Spleen (tissue), 7 donors: ENCODE data around the gene SLC39A11.
"Not testable (repeated sequence)": the region's sequence is repeated elsewhere in the genome, so short reads cannot be mapped to it uniquely, and the experiment has no call there.

Experiments used
- POLR2A ChIP-seq, 3 donors: fragments of 450-650 bp; IDR thresholded peaks; one replicate each; pipeline ENCODE4 v1.5.1; 2017; ENCODE audit warnings: antibody characterized with exemption in 3 of 3, mild to moderate bottlenecking in 1 of 3
- POLR2AphosphoS5 ChIP-seq, 3 donors: sonication (generic); formaldehyde crosslinking; IDR thresholded peaks; one replicate each; pipeline ENCODE4 v1.5.1; 2017; ENCODE audit warnings: antibody characterized with exemption in 3 of 3
- TF ChIP-seq, protein P1 (sequence below), 11 experiments: fragments of 200-600 bp in 7 of 11; fragments of 450-650 bp in 4 of 11; sonication (generic) in 4 of 11; IDR thresholded peaks in 8 of 11; conservative IDR thresholded peaks in 3 of 11; 1 replicate in 7 of 11; 2 replicates in 4 of 11; pipeline versions ENCODE4 v1.4.0 to v1.8.0; 2016 to 2021; ENCODE audit warnings: antibody characterized with exemption in 11 of 11, inconsistent platforms in 4 of 11, mild to moderate bottlenecking in 1 of 11
- donor health status: DM: no; HTN: no; CAD: no; lungs with moderate emphysema.
- donor health status: DM: no; HTN: no; CAD: no.
- donor health status: DM: no; HTN: no; CAD: no.

DNA sequence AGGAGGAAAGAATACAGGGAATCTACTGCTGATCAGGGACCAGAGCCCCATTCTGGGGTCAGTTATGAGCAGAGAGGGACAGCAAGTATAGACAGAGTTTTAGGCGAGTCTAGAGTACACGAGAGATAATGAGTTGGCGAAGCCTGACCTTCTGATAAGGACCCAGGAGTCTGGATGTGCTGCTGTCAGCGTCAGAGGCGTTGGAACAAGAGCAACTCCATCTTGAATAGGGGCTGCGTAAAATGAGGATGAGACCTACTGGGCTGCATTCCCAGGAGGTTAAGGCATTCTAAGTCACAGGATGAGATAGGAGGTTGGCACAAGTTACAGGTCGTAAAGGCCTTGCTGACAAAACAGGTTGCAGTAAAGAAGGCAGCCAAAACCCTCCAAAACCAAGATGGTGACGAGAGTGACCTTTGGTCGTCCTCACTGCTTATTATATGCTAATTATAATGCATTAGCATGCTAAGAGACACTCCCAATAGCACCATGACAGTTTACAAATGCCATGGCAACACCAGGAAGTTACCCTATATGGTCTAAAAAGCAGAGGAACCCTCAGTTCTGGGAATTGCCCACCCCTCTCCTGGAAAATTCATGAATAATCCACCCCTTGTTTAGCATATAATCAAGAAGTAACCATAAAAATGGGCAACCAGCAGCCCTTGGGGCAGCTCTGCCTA, 330.5 kb downstream of the SLC39A11 start:
- TF ChIP-seq, protein P1, sequence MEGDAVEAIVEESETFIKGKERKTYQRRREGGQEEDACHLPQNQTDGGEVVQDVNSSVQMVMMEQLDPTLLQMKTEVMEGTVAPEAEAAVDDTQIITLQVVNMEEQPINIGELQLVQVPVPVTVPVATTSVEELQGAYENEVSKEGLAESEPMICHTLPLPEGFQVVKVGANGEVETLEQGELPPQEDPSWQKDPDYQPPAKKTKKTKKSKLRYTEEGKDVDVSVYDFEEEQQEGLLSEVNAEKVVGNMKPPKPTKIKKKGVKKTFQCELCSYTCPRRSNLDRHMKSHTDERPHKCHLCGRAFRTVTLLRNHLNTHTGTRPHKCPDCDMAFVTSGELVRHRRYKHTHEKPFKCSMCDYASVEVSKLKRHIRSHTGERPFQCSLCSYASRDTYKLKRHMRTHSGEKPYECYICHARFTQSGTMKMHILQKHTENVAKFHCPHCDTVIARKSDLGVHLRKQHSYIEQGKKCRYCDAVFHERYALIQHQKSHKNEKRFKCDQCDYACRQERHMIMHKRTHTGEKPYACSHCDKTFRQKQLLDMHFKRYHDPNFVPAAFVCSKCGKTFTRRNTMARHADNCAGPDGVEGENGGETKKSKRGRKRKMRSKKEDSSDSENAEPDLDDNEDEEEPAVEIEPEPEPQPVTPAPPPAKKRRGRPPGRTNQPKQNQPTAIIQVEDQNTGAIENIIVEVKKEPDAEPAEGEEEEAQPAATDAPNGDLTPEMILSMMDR (IDR thresholded peaks at IDR 0.05 in 8 of 11, conservative IDR thresholded peaks at IDR 0.05 in 3 of 11) = not testable (repeated sequence)
- not testable (repeated sequence) for TF ChIP-seq POLR2A, POLR2AphosphoS5 (IDR thresholded peaks at IDR 0.05)
